RKO (cell line): Measurements from ENCODE around the gene GKN1.
"Not testable (repeated sequence)": the region's sequence is repeated elsewhere in the genome, so short reads cannot be mapped to it uniquely, and the experiment has no call there.

Experiments
- DNase-seq: peaks from one replicate; pipeline ENCODE4 v3.0.0-alpha.2; 2016; ENCODE audit warnings: low spot score

The GKN1 gene, protein sequence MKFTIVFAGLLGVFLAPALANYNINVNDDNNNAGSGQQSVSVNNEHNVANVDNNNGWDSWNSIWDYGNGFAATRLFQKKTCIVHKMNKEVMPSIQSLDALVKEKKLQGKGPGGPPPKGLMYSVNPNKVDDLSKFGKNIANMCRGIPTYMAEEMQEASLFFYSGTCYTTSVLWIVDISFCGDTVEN

DNA sequence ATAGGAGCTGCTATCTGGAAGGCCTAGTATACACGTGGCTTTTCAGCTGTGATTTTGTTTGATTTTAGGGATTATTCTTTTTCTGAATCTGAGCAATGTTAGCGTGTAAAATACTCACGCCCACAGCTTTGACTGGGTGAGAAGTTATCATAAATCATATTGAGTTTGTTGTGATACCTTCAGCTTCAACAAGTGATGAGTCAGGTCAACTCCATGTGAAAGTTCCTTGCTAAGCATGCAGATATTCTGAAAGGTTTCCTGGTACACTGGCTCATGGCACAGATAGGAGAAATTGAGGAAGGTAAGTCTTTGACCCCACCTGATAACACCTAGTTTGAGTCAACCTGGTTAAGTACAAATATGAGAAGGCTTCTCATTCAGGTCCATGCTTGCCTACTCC lies at the start of gene GKN1:
Gene GKN1, plus strand, starts transcription at position 386 of the 400 bp plus-strand sequence. CDS start 42 bp downstream, outside the sequence.
- no peak for DNase-seq

GRCh38 chr2:68925295-68925896 lies 49.0 kb upstream of the GKN1 start:
- DNase-seq = peak; percentile 51

- no peak for DNase-seq
These were observed 47.6 kb upstream of the GKN1 start for GRCh38 chr2:68926796-68927195.

DNA sequence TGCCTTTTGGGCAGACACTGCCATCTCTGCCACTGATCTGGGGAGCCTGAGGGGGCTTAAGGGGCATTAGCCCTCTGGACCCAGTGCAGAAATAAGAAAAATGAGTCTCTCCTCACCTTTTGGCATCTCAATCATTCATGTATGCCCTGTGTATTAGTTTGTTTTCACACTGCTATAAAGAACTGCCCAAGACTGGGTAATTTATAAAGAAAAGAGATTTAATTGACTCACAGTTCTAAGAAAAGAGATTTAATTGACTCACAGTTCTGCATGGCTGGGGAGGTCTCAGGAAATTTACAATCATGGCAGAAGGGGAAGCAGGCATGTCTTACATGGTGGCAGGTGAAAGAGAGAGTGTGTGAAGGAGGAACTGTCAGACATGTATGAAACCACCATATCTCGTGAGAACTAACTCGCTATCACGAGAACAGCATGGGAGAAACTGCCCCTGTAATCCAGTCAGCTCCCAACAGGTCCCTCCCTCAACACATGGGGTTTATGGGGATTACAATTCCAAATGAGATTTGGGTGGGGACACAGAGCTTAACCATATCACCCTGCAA lies 43.2 kb upstream of the GKN1 start:
- DNase-seq = no peak

- DNase-seq = no peak
These were observed 42.6 kb upstream of the GKN1 start for GRCh38 chr2:68931799-68932198.

GRCh38 chr2:68932402-68932801 lies 42.0 kb upstream of the GKN1 start:
- no peak for DNase-seq

DNA sequence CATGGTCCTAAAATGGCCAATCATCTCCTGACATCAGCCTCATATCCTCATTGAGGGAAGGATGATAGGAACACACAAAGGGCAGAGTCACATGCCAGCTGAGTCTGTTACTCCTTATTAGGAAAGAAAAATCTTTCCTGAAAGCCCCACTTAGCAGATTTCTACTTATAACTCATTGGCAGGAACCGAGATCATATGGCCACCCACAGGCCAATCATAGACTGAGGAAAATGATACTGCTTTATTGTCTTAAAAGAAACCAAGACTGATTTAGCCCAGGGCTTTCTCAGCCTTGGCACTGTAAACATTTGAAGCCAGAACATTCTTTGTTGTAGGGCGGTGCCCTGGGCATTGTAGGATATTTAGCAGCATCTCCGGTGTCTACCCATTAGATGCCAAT lies 40.4 kb upstream of the GKN1 start:
- DNase-seq = no peak

GRCh38 chr2:68935471-68935870 lies 39.0 kb upstream of the GKN1 start:
- no peak for DNase-seq

DNA sequence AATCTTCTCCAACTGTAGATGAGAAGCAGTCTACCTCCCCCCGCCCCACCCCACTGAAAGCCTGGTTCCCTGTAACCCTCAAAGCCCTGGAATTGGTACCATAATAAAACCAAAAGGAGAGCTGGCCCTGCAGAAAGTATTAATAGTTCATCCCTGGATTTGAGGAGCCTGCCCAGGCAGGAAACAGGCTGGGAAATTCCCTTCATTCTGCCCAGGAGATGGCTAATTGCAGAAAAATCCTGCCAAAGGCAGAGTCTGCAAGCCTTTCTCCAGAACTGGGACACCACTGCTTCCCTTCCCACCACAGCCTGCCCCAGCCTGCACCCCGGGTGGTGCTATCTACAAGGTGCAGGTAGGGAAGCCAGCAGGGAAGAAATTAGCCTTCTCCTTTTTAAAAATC lies 38.0 kb upstream of the GKN1 start:
- no peak for DNase-seq

GRCh38 chr2:68936889-68937288 lies 37.5 kb upstream of the GKN1 start:
- DNase-seq = no peak

GRCh38 chr2:68937346-68938055 lies 36.9 kb upstream of the GKN1 start:
- DNase-seq = no peak

- DNase-seq = no peak
These were observed 35.5 kb upstream of the GKN1 start for GRCh38 chr2:68938938-68939337.

GRCh38 chr2:68939962-68940361 lies 34.5 kb upstream of the GKN1 start:
- DNase-seq = no peak

DNA sequence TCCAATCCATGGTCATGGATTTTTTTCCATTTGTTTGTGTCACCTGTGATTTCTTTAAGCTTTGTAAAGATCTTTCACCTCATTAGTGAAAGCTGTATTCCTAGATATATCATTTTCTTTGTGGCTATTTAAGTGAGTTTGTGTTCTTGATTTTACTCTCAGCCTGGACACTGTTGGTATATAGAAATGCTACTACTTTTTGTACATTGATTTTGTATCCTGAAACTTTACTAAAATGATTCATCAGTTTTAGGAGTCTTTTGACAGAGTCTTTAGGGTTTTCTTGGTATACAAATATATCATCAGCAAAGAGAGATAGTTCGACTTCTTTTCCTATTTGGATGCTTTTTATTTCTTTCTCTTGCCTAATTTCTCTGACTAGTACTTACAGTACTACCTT lies 34.1 kb upstream of the GKN1 start:
- DNase-seq = no peak

DNA sequence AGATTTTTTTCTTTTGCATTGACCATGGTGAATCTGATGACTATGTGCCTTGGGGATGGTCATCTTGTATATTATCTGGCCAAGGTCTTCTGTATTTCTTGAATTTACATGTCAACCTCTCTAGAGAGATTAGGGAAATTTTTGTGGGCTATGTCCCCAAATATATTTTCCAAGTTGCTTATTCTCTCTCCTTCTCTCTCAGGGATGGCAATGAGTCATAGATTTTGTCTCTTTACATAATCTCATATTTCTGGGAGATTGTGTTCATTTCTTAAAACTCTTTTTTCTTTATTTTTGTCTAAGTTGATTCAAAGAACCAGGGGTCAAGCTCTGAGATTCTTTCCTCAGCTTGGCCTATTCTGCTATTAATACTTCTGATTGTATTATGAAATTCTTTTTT lies 31.6 kb upstream of the GKN1 start:
- no peak for DNase-seq

- DNase-seq = peak; percentile 52
These were observed 30.6 kb upstream of the GKN1 start for GRCh38 chr2:68943581-68944568.

- DNase-seq = no peak
These were observed 28.3 kb upstream of the GKN1 start for GRCh38 chr2:68946117-68946516.

- no peak for DNase-seq
These were observed 25.7 kb upstream of the GKN1 start for GRCh38 chr2:68948710-68949109.

DNA sequence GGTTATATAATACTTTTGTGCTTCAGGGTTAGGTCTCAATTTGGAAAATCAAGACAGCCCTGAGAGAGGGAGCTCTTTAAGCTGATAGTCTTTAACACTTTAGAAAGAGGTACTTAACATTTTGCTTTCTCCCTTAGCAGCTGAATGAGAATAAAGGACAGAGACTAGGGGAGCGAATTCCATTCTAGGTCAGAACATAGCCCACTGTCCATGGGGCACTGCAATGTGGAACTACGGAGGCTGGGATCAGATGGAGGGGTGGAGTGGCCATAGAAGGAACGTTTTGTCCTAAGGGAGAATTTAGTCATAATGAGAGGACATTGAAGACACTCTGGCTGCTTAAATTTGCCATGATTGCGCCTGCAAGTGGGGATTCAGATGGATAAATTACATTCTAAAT lies 22.5 kb upstream of the GKN1 start:
- DNase-seq = no peak

GRCh38 chr2:68952887-68953521 lies 21.4 kb upstream of the GKN1 start, which contains the start of gene GKN2:
TSS of gene GKN2 (minus strand) at chr2:68952893. CDS start at chr2:68952861, 32 bp downstream.
- DNase-seq = no peak

DNA sequence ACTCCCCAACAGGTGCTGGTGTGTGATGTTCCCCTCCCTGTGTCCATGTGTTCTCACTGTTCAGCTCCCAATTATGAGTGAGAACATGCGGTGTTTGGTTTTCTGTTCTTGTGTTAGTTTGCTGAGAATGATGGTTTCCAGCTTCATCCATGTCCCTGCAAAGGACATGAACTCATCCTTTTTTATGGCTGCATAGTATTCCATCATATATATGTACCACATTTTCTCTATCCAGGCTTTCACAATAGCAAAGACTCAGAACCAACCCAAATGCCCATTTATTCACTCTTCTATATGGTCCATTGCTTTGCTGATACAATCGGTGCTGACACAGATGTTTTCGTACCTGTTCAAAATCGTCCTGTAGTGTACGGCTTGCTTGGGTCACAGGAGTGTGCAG lies 19.0 kb upstream of the GKN1 start:
- not testable (repeated sequence) for DNase-seq
